T-cell (primary cell): Measurements from ENCODE around the gene COPS4. TPM values are rescaled to one million over a fixed set of nuclear protein-coding genes. Genes with fewer than 3 reads are reported as not detected.
"Not testable (repeated sequence)": the region's sequence is repeated elsewhere in the genome, so short reads cannot be mapped to it uniquely, and the experiment has no call there.

Source experiments
- ATAC-seq, 4 experiments: fragments of 200-7000 bp in 3 of 4; fragments of 150-1000 bp in 1 of 4; cut with Tn5 transposase; replicated peaks in 1 of 4; 1 replicate in 3 of 4; 2 replicates in 1 of 4; pipeline ENCODE4 v1.10.0; 2021; ENCODE audit warnings: moderate library complexity in 3 of 4, mild to moderate bottlenecking in 2 of 4, moderate number of reproducible peaks in 1 of 4
- CTCF ChIA-PET, 2 donors: fragments of 300-600 bp; sonication (Branson Sonifier 250); formaldehyde crosslinking; loops; one replicate each; lab custom pipeline; 2022; ENCODE audit warnings: antibody characterized with exemption in 2 of 2; lab: Charles Lee
- POLR2A ChIA-PET, 2 donors: fragments of 300-600 bp; sonication (Branson Sonifier 250); formaldehyde crosslinking; loops; one replicate each; lab custom pipeline; 2022; ENCODE audit warnings: antibody characterized with exemption in 2 of 2; lab: Charles Lee
- DNase-seq, 35 experiments: peaks; one replicate each; pipeline versions ENCODE4 v3.0.0 to v3.0.0-alpha.2; 2013 to 2023
- H3K27ac ChIP-seq: one replicate; pipeline ENCODE4 v1.5.1; 2013; ENCODE audit warnings: low read length
- H3K27me3 ChIP-seq, 2 experiments: replicated peaks in 1 of 2; 1 replicate in 1 of 2; 2 replicates in 1 of 2; pipeline versions ENCODE4 v1.6.1 to v1.7.0; 2013; ENCODE audit warnings: low read length in 1 of 2, mixed read lengths in 1 of 2; ENCODE audit not compliant: control insufficient read depth in 2 of 2, insufficient read depth in 2 of 2; ENCODE audit errors: extremely low read depth in 1 of 2
- H3K36me3 ChIP-seq, 2 donors: 1 replicate in 1 of 2; 2 replicates in 1 of 2; pipeline versions ENCODE4 v1.6.1 to v1.7.0; 2013; ENCODE audit warnings: low read length in 1 of 2; ENCODE audit not compliant: control insufficient read depth in 2 of 2, insufficient read depth in 1 of 2; ENCODE audit errors: extremely low read depth in 1 of 2
- H3K4me1 ChIP-seq, 2 experiments: 1 replicate in 1 of 2; 2 replicates in 1 of 2; pipeline versions ENCODE4 v1.6.1 to v1.7.0; 2013; ENCODE audit warnings: low read length in 2 of 2, mixed read lengths in 1 of 2; ENCODE audit not compliant: insufficient read depth in 2 of 2, control insufficient read depth in 1 of 2; ENCODE audit errors: extremely low read depth in 1 of 2
- H3K4me3 ChIP-seq, 2 donors: 1 replicate in 1 of 2; 2 replicates in 1 of 2; pipeline versions ENCODE4 v1.5.1 to v1.7.0; 2013; ENCODE audit warnings: mild to moderate bottlenecking in 2 of 2, low read length in 1 of 2, moderate library complexity in 1 of 2; ENCODE audit not compliant: control insufficient read depth in 1 of 2; ENCODE audit errors: extremely low read depth in 1 of 2
- H3K9me3 ChIP-seq: 2 replicates; pipeline ENCODE4 v1.7.0; 2013
- H3K27ac Mint-ChIP-seq, 2 donors: one replicate each; pipeline ENCODE4 v1.8.0; 2020 to 2021; ENCODE audit warnings: mild to moderate bottlenecking in 2 of 2, mixed read lengths in 2 of 2
- H3K27me3 Mint-ChIP-seq, 2 donors: one replicate each; pipeline ENCODE4 v1.8.0; 2021 to 2022; ENCODE audit warnings: mixed read lengths in 2 of 2
- H3K36me3 Mint-ChIP-seq: one replicate; pipeline ENCODE4 v1.8.0; 2021; ENCODE audit warnings: mixed read lengths
- H3K4me1 Mint-ChIP-seq, 3 donors: one replicate each; pipeline ENCODE4 v1.8.0; 2020 to 2022; ENCODE audit warnings: mixed read lengths in 3 of 3, mild to moderate bottlenecking in 1 of 3
- H3K4me3 Mint-ChIP-seq, 3 donors: one replicate each; pipeline ENCODE4 v1.8.0; 2020 to 2022; ENCODE audit warnings: mild to moderate bottlenecking in 3 of 3, mixed read lengths in 3 of 3, moderate library complexity in 3 of 3
- H3K9me3 Mint-ChIP-seq, 3 donors: one replicate each; pipeline ENCODE4 v1.8.0; 2020 to 2022; ENCODE audit warnings: mixed read lengths in 3 of 3
- WGBS: methylation state at CpG from one replicate; pipeline ENCODE4 v1.1.5; 2013; ENCODE audit warnings: missing lambda C conversion rate; ENCODE audit not compliant: insufficient coverage; 5-methylcytosine and 5-hydroxymethylcytosine counted together
- total RNA-seq, 35 experiments: library from RNA in 6 of 35; stranded (reverse) in 6 of 35; fragments of 120-200 nt in 1 of 35; gene quantifications; one replicate each; pipeline versions ENCODE4 v1.2.1 to v1.2.4 and lab custom pipeline; 2013 to 2026

Gene COPS4
- total RNA-seq, 5 donors from 2014 or later (not counting 1 experiment from before 2014, with no cell fraction given) = 19.9 to 28.3 (median 22.2) TPM

- Histone ChIP-seq H3K4me1 (peaks cover 26 to 51% of the 10 kb centered on the region in 2 experiments), H3K9me3 (no peaks in the 10 kb centered on the region), H3K36me3 (peaks cover 0 to 12% of the 10 kb centered on the region in 2 donors), H3K27me3 (no peaks in the 10 kb centered on the region), H3K27ac (peak overlapping the region; percentile 79), H3K4me3 (peak overlapping the region; percentile 76 to 84)
- Mint-ChIP-seq H3K36me3 (peaks cover 24% of the 10 kb centered on the region), H3K9me3 (no peaks in the 10 kb centered on the region), H3K4me1 (peaks cover 51 to 65% (median 58%) of the 10 kb centered on the region in 3 donors), H3K27ac (peak overlapping the region; percentile 92 to 98), H3K4me3 (peak overlapping the region; percentile 90 to 95 (median 95)), H3K27me3 (no peaks in the 10 kb centered on the region)
- ATAC-seq (peak; percentile 79 to 81 (median 80)), DNase-seq (peak; percentile 75 to 93 (median 87))
- ChIA-PET POLR2A (interaction anchor here (0.5 to 1.7 kb wide), 15 partner anchors 9 to 331 kb away, joined by 3 to 12 read pairs (median 4); partner anchors contain the start of genes COPS4 (in 1 of the 2) and COQ2 (in 1 of the 2)), CTCF (interaction anchor here (0.6 to 6.7 kb wide), 46 partner anchors 9 to 1468 kb away, joined by 3 to 54 read pairs (median 5); partner anchors contain the start of genes COPS4 (in 1 of the 2), COQ2 (in 1 of the 2) and THAP9 (in 1 of the 2))
- WGBS = 0% methylated on average over 7 of the region's 18 CpGs
These were observed 75.4 kb downstream of the COPS4 start for GRCh38 chr4:83110223-83110945.

- DNase-seq = peak in 1 of 35 experiments; percentile 31
- Mint-ChIP-seq H3K36me3 (peaks cover 22% of the 10 kb centered on the region), H3K4me3 (peak overlapping the region; percentile 90 to 97 (median 95)), H3K27ac (peak overlapping the region; percentile 92 to 98), H3K4me1 (peaks cover 52 to 69% (median 60%) of the 10 kb centered on the region in 3 donors), H3K27me3 (no peaks in the 10 kb centered on the region), H3K9me3 (no peaks in the 10 kb centered on the region)
- Histone ChIP-seq H3K36me3 (peaks cover 0 to 7% of the 10 kb centered on the region in 2 donors), H3K4me3 (peak overlapping the region; percentile 76 to 84), H3K4me1 (peaks cover 28 to 54% of the 10 kb centered on the region in 2 experiments), H3K9me3 (no peaks in the 10 kb centered on the region), H3K27ac (peak overlapping the region; percentile 79), H3K27me3 (no peaks in the 10 kb centered on the region)
- CTCF ChIA-PET = interaction anchor here (0.6 to 6.7 kb wide), 36 partner anchors 8 to 312 kb away, joined by 3 to 54 read pairs (median 5); partner anchors contain the start of genes COPS4 (in 1 of the 2) and COQ2 (in 1 of the 2)
- POLR2A ChIA-PET = interaction anchor here (0.5 to 1.7 kb wide), 12 partner anchors 10 to 651 kb away, joined by 3 to 10 read pairs (median 4); partner anchors contain the start of genes COPS4 (in 1 of the 2) and COQ2 (in 1 of the 2)
- WGBS = no CpG with 5 or more reads among the region's 8 CpGs
- no peak for ATAC-seq
These were observed 76.2 kb downstream of the COPS4 start for GRCh38 chr4:83110970-83111750.

DNA sequence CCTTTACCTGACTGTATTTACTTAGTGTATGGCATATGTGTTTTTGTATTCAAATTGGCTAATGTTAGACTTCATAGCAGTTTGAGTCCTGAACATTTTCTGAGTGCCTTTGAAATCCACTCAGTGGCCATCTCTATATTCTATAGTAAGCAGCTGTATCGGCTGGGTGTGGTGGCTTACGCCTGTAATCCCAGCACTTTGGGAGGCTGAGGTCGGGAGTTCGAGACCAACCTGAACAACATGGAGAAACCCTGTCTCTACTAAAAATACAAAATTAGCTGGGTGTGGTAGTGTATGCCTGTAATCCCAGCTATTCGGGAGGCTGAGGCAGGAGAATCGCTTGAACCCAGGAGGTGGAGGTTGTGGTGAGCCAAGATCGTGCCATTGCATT, 76.8 kb downstream of the COPS4 start:
- Histone ChIP-seq H3K4me3 (peak overlapping the region; percentile 49 to 76), H3K4me1 (peaks cover 28 to 49% of the 10 kb centered on the region in 2 experiments), H3K27ac (peak overlapping the region; percentile 79)
- H3K36me3 ChIP-seq, ATAC-seq, H3K9me3 Mint-ChIP-seq, DNase-seq, H3K27me3 Mint-ChIP-seq, H3K9me3 ChIP-seq, H3K27me3 ChIP-seq: not testable (repeated sequence)
- no CpG with 5 or more reads among the region's 7 CpGs for WGBS
- ChIA-PET POLR2A (interaction anchor here in 1 of 2 donors (0.6 to 1.0 kb wide), 3 partner anchors 101 to 652 kb away, joined by 3 read pairs; no protein-coding TSS in a partner anchor), CTCF (interaction anchor here (0.6 to 6.7 kb wide), 10 partner anchors 13 to 149 kb away, joined by 3 to 54 read pairs (median 12); no protein-coding TSS in a partner anchor)
- peaks cover 18% of the 10 kb centered on the region for H3K36me3 Mint-ChIP-seq
- peak overlapping the region; percentile 81 to 97 (median 95) for H3K4me3 Mint-ChIP-seq
- H3K27ac Mint-ChIP-seq = peak overlapping the region; percentile 92 to 98
- H3K4me1 Mint-ChIP-seq = peaks cover 52 to 64% (median 57%) of the 10 kb centered on the region in 3 donors

GRCh38 chr4:83112231-83112630, 77.2 kb downstream of the COPS4 start:
- DNase-seq (peak in 6 of 35 experiments; percentile 4 to 46 (median 14)), ATAC-seq (peak in 1 of 4 experiments; percentile 7)
- H3K4me3 Mint-ChIP-seq = peak overlapping the region; percentile 97 to 98 (median 97)
- peak overlapping the region; percentile 79 for H3K27ac ChIP-seq
- H3K4me3 ChIP-seq = peak overlapping the region; percentile 62 to 92
- no peaks in the 10 kb centered on the region for H3K27me3 Mint-ChIP-seq
- peaks cover 52 to 60% (median 52%) of the 10 kb centered on the region in 3 donors for H3K4me1 Mint-ChIP-seq
- H3K36me3 ChIP-seq = no peaks in the 10 kb centered on the region
- peaks cover 26 to 46% of the 10 kb centered on the region in 2 experiments for H3K4me1 ChIP-seq
- H3K27ac Mint-ChIP-seq = peak overlapping the region; percentile 98 to 100
- no peaks in the 10 kb centered on the region for H3K9me3 Mint-ChIP-seq
- peaks cover 18% of the 10 kb centered on the region for H3K36me3 Mint-ChIP-seq
- H3K27me3 ChIP-seq = no peaks in the 10 kb centered on the region
- WGBS = no CpG with 5 or more reads among the region's 2 CpGs
- POLR2A ChIA-PET = interaction anchor here (0.6 to 1.2 kb wide), 6 partner anchors 10 to 139 kb away, joined by 3 to 5 read pairs (median 4); no protein-coding TSS in a partner anchor
- H3K9me3 ChIP-seq = no peaks in the 10 kb centered on the region
- CTCF ChIA-PET = interaction anchor here (0.9 to 6.7 kb wide), 15 partner anchors 15 to 170 kb away, joined by 3 to 54 read pairs (median 6); no protein-coding TSS in a partner anchor

GRCh38 chr4:83112678-83113428, 77.9 kb downstream of the COPS4 start:
- ChIA-PET CTCF (interaction anchor here (0.5 to 6.7 kb wide), 17 partner anchors 13 to 172 kb away, joined by 3 to 54 read pairs (median 5); partner anchors contain the start of gene COQ2 (in 1 of the 2)), POLR2A (interaction anchor here (0.5 to 1.2 kb wide), 8 partner anchors 10 to 138 kb away, joined by 3 to 5 read pairs (median 4); no protein-coding TSS in a partner anchor)
- Histone ChIP-seq H3K4me3 (peak overlapping the region; percentile 62 to 92), H3K4me1 (peaks cover 26 to 42% of the 10 kb centered on the region in 2 experiments), H3K36me3 (no peaks in the 10 kb centered on the region), H3K27ac (peak overlapping the region; percentile 79), H3K9me3 (no peaks in the 10 kb centered on the region), H3K27me3 (no peaks in the 10 kb centered on the region)
- Mint-ChIP-seq H3K4me3 (peak overlapping the region; percentile 97 to 98 (median 97)), H3K36me3 (peaks cover 18% of the 10 kb centered on the region), H3K27me3 (no peaks in the 10 kb centered on the region), H3K4me1 (peaks cover 50 to 56% (median 52%) of the 10 kb centered on the region in 3 donors), H3K9me3 (no peaks in the 10 kb centered on the region), H3K27ac (peak overlapping the region; percentile 98 to 100)
- WGBS = 13% methylated on average over 12 of the region's 16 CpGs
- DNase-seq (peak in 19 of 35 experiments; percentile 2 to 45 (median 21)), ATAC-seq (peak; percentile 2 to 11 (median 6))
